Measurements from ENCODE around the gene TMCC1. TPM values are rescaled to one million over a fixed set of nuclear protein-coding genes. Genes with fewer than 3 reads are reported as not detected.

TMCC1 gene
- total RNA-seq, 2 donors from 2014 or later: 10.1 to 13.2 TPM

- intact Hi-C loops (cut with DNase I): no loop called here
- WGBS, 2 donors: 64 to 67% methylated on average over 3 of the region's 3 CpGs
- DNase-seq (no peak), ATAC-seq (no peak)
- Histone ChIP-seq H3K9me3 (no peaks in the 10 kb centered on the region), H3K27me3 (no peaks in the 10 kb centered on the region), H3K4me1 (no peaks in the 10 kb centered on the region), H3K4me3 (no peak overlapping the region), H3K27ac (no peak overlapping the region), H3K36me3 (replicated peaks in 1 of 2; ENCODE audit: insufficient read depth in 1 of 2, low read depth in 2 of 2) (no peaks in the 10 kb centered on the region)
- no peak for TF ChIP-seq POLR2A (IDR thresholded peaks at IDR 0.05)
- TF ChIP-seq, protein P1, sequence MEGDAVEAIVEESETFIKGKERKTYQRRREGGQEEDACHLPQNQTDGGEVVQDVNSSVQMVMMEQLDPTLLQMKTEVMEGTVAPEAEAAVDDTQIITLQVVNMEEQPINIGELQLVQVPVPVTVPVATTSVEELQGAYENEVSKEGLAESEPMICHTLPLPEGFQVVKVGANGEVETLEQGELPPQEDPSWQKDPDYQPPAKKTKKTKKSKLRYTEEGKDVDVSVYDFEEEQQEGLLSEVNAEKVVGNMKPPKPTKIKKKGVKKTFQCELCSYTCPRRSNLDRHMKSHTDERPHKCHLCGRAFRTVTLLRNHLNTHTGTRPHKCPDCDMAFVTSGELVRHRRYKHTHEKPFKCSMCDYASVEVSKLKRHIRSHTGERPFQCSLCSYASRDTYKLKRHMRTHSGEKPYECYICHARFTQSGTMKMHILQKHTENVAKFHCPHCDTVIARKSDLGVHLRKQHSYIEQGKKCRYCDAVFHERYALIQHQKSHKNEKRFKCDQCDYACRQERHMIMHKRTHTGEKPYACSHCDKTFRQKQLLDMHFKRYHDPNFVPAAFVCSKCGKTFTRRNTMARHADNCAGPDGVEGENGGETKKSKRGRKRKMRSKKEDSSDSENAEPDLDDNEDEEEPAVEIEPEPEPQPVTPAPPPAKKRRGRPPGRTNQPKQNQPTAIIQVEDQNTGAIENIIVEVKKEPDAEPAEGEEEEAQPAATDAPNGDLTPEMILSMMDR (IDR thresholded peaks at IDR 0.05): no peak
These were observed 80.9 kb downstream of the TMCC1 start for GRCh38 chr3:129812589-129812988.

DNA sequence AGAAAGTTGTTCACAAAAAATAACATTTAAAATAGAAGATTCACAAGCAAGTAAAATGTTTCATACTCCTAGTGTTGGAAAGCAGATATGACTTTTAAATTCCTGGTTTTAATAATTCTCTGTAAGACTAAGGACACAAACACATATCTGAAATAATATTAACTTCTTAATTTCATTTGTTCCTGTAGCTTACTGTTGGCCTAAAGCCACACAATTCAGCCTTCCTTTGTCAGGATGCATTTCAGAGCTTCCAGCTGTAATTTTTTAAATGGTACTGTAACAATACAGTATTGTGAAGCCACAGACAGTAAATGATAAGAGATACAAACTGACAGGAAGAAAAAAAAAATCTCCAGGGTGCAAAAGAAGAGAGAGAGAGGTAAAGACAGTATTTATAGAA is 84.2 kb downstream of the TMCC1 start:
- intact Hi-C loops (cut with DNase I): no loop called here

GRCh38 chr3:129796146-129796545 is 97.4 kb downstream of the TMCC1 start:
- 93 to 97% methylated on average over 4 of the region's 4 CpGs for WGBS, 2 donors
- H3K4me3 ChIP-seq: no peak overlapping the region
- intact Hi-C loops (cut with DNase I): no loop called here
- no peak overlapping the region for H3K27ac ChIP-seq
- TF ChIP-seq POLR2A (IDR thresholded peaks at IDR 0.05): no peak
- TF ChIP-seq, protein P1 (IDR thresholded peaks at IDR 0.05): no peak
- ATAC-seq (no peak), DNase-seq (no peak)
- no peaks in the 10 kb centered on the region for H3K9me3 ChIP-seq
- H3K4me1 ChIP-seq: peaks cover 11% of the 10 kb centered on the region
- H3K27me3 ChIP-seq: no peaks in the 10 kb centered on the region
- no peaks in the 10 kb centered on the region for H3K36me3 ChIP-seq (replicated peaks in 1 of 2; ENCODE audit: insufficient read depth in 1 of 2, low read depth in 2 of 2)

More for the DNA sequence above, 84.2 kb downstream of the TMCC1 start:
- ATAC-seq (no peak), DNase-seq (no peak)
- Histone ChIP-seq H3K9me3 (no peaks in the 10 kb centered on the region), H3K27me3 (no peaks in the 10 kb centered on the region), H3K4me3 (no peak overlapping the region), H3K4me1 (no peaks in the 10 kb centered on the region), H3K36me3 (replicated peaks in 1 of 2; ENCODE audit: insufficient read depth in 1 of 2, low read depth in 2 of 2) (no peaks in the 10 kb centered on the region), H3K27ac (no peak overlapping the region)
- TF ChIP-seq, protein P1 (IDR thresholded peaks at IDR 0.05): no peak
- TF ChIP-seq POLR2A (IDR thresholded peaks at IDR 0.05): no peak

DNA sequence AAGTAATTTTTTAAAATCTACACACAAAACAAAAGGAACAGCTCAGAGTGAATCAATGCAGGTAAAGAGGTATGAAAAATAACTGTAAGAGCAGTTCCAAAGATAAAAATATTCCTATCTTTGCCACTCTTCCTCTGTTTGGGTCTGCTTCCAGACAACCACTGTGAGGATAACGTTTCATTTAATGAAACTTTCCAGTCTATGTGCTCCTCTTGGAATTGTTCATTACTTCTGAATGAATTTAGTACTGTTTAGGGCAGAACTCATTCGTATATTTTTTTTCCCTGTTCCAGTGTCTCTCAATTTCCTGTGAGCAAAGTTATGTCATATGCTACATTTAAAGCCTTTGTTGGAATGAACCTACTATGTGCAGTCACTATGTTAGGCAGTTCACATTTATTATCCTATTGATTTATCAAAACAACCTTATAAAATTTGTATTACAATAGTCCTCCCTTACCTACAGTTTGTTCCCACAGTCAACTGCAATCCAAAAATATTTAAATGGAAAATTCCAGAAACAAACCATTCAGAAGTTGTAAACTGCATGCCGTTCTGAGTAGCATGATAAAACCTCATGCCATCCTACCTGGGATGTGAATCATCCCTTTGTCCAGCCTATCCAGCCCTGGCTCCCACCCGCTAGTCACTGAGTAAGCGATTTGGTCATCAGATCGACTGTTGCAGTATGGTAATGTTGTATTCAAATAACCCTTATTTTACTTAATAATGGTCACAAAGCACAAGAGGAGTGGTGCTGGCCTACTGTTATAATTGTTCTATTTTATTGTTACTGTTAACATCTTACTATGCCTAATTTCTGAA is 98.1 kb downstream of the TMCC1 start:
- H3K36me3 ChIP-seq (replicated peaks in 1 of 2; ENCODE audit: insufficient read depth in 1 of 2, low read depth in 2 of 2): no peaks in the 10 kb centered on the region
- peak overlapping the region in 3 of 4 donors; percentile 43 to 71 (median 57) for H3K27ac ChIP-seq
- ATAC-seq (no peak), DNase-seq (no peak)
- TF ChIP-seq POLR2A (IDR thresholded peaks at IDR 0.05): no peak
- TF ChIP-seq, protein P1 (IDR thresholded peaks at IDR 0.05): no peak
- H3K27me3 ChIP-seq: no peaks in the 10 kb centered on the region
- H3K4me1 ChIP-seq: peaks cover 11% of the 10 kb centered on the region
- intact Hi-C loops (cut with DNase I): no loop called here
- 75 to 78% methylated on average over 6 of the region's 6 CpGs for WGBS, 2 donors
- no peaks in the 10 kb centered on the region for H3K9me3 ChIP-seq
- H3K4me3 ChIP-seq: no peak overlapping the region
